Stimulated activated effector memory CD8-positive, alpha-beta T cell treated with anti-CD3 and anti-CD28 coated beads, Interleukin-12 subunit alpha, Interleukin-12 subunit beta, amount 100 ng/mL, for 72 hours (primary cell): ENCODE data around the gene TMEM54.

Experiments
- ATAC-seq: fragments of 150-1000 bp; cut with Tn5 transposase; 2 replicates; pipeline ENCODE4 v1.10.0; 2021
- DNase-seq, 2 donors: peaks; one replicate each; pipeline ENCODE4 v3.0.0; 2021 to 2022; ENCODE audit warnings: low spot score in 2 of 2
- H3K27ac Mint-ChIP-seq: one replicate; pipeline ENCODE4 v1.8.0; 2022; ENCODE audit warnings: mild to moderate bottlenecking, mixed read lengths
- H3K36me3 Mint-ChIP-seq: one replicate; pipeline ENCODE4 v1.8.0; 2022; ENCODE audit warnings: mild to moderate bottlenecking, mixed read lengths
- H3K4me1 Mint-ChIP-seq: one replicate; pipeline ENCODE4 v1.8.0; 2022; ENCODE audit warnings: mixed read lengths
- H3K4me3 Mint-ChIP-seq: one replicate; pipeline ENCODE4 v1.8.0; 2022; ENCODE audit warnings: mild to moderate bottlenecking, mixed read lengths
- H3K9me3 Mint-ChIP-seq: one replicate; pipeline ENCODE4 v1.8.0; 2022; ENCODE audit warnings: mixed read lengths

TMEM54 gene

GRCh38 chr1:32881871-32882850 is 19.0 kb downstream of the TMEM54 start:
- H3K36me3 Mint-ChIP-seq: no peaks in the 10 kb centered on the region
- peaks cover 9% of the 10 kb centered on the region for H3K4me1 Mint-ChIP-seq
- DNase-seq (no peak), ATAC-seq (no peak)
- H3K27ac Mint-ChIP-seq: no peak overlapping the region
- H3K9me3 Mint-ChIP-seq: no peaks in the 10 kb centered on the region
- no peak overlapping the region for H3K4me3 Mint-ChIP-seq

- no peak for ATAC-seq
- Mint-ChIP-seq H3K36me3 (no peaks in the 10 kb centered on the region), H3K4me1 (peaks cover 10% of the 10 kb centered on the region), H3K27ac (no peak overlapping the region), H3K4me3 (no peak overlapping the region), H3K9me3 (no peaks in the 10 kb centered on the region)
- DNase-seq: no peak
These were observed 19.9 kb downstream of the TMEM54 start for GRCh38 chr1:32881291-32881690.

- no peak for DNase-seq
- H3K4me3 Mint-ChIP-seq: no peak overlapping the region
- peaks cover 15% of the 10 kb centered on the region for H3K4me1 Mint-ChIP-seq
- ATAC-seq: no peak
- no peaks in the 10 kb centered on the region for H3K36me3 Mint-ChIP-seq
- H3K9me3 Mint-ChIP-seq: no peaks in the 10 kb centered on the region
- no peak overlapping the region for H3K27ac Mint-ChIP-seq
These were observed 22.6 kb downstream of the TMEM54 start for GRCh38 chr1:32878637-32879041.

GRCh38 chr1:32878183-32878582 is 23.0 kb downstream of the TMEM54 start:
- H3K9me3 Mint-ChIP-seq: no peaks in the 10 kb centered on the region
- H3K27ac Mint-ChIP-seq: no peak overlapping the region
- ATAC-seq (no peak), DNase-seq (no peak)
- H3K4me3 Mint-ChIP-seq: no peak overlapping the region
- no peaks in the 10 kb centered on the region for H3K36me3 Mint-ChIP-seq
- peaks cover 15% of the 10 kb centered on the region for H3K4me1 Mint-ChIP-seq

- Mint-ChIP-seq H3K4me3 (no peak overlapping the region), H3K4me1 (peaks cover 21% of the 10 kb centered on the region), H3K27ac (no peak overlapping the region), H3K9me3 (no peaks in the 10 kb centered on the region), H3K36me3 (no peaks in the 10 kb centered on the region)
- no peak for DNase-seq
- no peak for ATAC-seq
These were observed 23.7 kb downstream of the TMEM54 start for GRCh38 chr1:32877211-32878110.

- Mint-ChIP-seq H3K27ac (no peak overlapping the region), H3K36me3 (no peaks in the 10 kb centered on the region), H3K9me3 (no peaks in the 10 kb centered on the region), H3K4me3 (no peak overlapping the region), H3K4me1 (peaks cover 26% of the 10 kb centered on the region)
- peak; percentile 72 to 87 for DNase-seq
- ATAC-seq: peak; percentile 84
These were observed 24.6 kb downstream of the TMEM54 start for GRCh38 chr1:32876341-32877210.

- H3K4me1 Mint-ChIP-seq: peaks cover 35% of the 10 kb centered on the region
- H3K36me3 Mint-ChIP-seq: no peaks in the 10 kb centered on the region
- H3K9me3 Mint-ChIP-seq: no peaks in the 10 kb centered on the region
- H3K27ac Mint-ChIP-seq: no peak overlapping the region
- no peak overlapping the region for H3K4me3 Mint-ChIP-seq
- no peak for ATAC-seq
- DNase-seq: no peak
These were observed 26.1 kb downstream of the TMEM54 start for GRCh38 chr1:32874860-32875752.

- H3K9me3 Mint-ChIP-seq: no peaks in the 10 kb centered on the region
- H3K4me1 Mint-ChIP-seq: peaks cover 45% of the 10 kb centered on the region
- no peak overlapping the region for H3K4me3 Mint-ChIP-seq
- ATAC-seq (no peak), DNase-seq (no peak)
- H3K27ac Mint-ChIP-seq: no peak overlapping the region
- H3K36me3 Mint-ChIP-seq: no peaks in the 10 kb centered on the region
These were observed 27.7 kb downstream of the TMEM54 start for GRCh38 chr1:32873484-32873883.

- peaks cover 45% of the 10 kb centered on the region for H3K4me1 Mint-ChIP-seq
- DNase-seq: no peak
- no peak overlapping the region for H3K4me3 Mint-ChIP-seq
These were observed 29.1 kb downstream of the TMEM54 start for GRCh38 chr1:32872192-32872460.

GRCh38 chr1:32871364-32872191 is 29.6 kb downstream of the TMEM54 start:
- Mint-ChIP-seq H3K4me3 (peak overlapping the region; percentile 43), H3K27ac (no peak overlapping the region), H3K9me3 (no peaks in the 10 kb centered on the region), H3K36me3 (no peaks in the 10 kb centered on the region), H3K4me1 (peaks cover 45% of the 10 kb centered on the region)
- DNase-seq: no peak
- peak; percentile 14 for ATAC-seq

More at GRCh38 chr1:32872192-32872460, 29.1 kb downstream of the TMEM54 start:
- Mint-ChIP-seq H3K36me3 (no peaks in the 10 kb centered on the region), H3K27ac (no peak overlapping the region), H3K9me3 (no peaks in the 10 kb centered on the region)
- ATAC-seq: no peak

- Mint-ChIP-seq H3K9me3 (no peaks in the 10 kb centered on the region), H3K36me3 (no peaks in the 10 kb centered on the region)
- ATAC-seq: peak; percentile 41
These were observed 30.4 kb downstream of the TMEM54 start, which contains the start of gene FNDC5 for GRCh38 chr1:32870615-32871363. Gene FNDC5 (minus strand): TSS chr1:32870912.

GRCh38 chr1:32869923-32870614 is 31.1 kb downstream of the TMEM54 start:
- Mint-ChIP-seq H3K4me3 (peak overlapping the region; percentile 68), H3K36me3 (no peaks in the 10 kb centered on the region), H3K27ac (peak overlapping the region; percentile 58), H3K9me3 (no peaks in the 10 kb centered on the region), H3K4me1 (peaks cover 32% of the 10 kb centered on the region)
- ATAC-seq: no peak
- DNase-seq: no peak

More at GRCh38 chr1:32870615-32871363, 30.4 kb downstream of the TMEM54 start, which contains the start of gene FNDC5:
- Mint-ChIP-seq H3K4me3 (peak within 1 kb of the TSS; percentile 68), H3K27ac (peak within 1 kb of the TSS; percentile 58), H3K4me1 (peaks cover 39% of the 10 kb centered on the region)
- no peak for DNase-seq
